Spinal cord (tissue), 10 donors: ENCODE measurements around the gene NRG3. TPM values are rescaled to one million over a fixed set of nuclear protein-coding genes. Genes with fewer than 3 reads are reported as not detected.

Source experiments
- DNase-seq, 6 donors: peaks; one replicate each; pipeline versions ENCODE4 v3.0.0 to v3.0.0-alpha.2; 2013 to 2015; ENCODE audit warnings: low spot score in 6 of 6, low read depth in 4 of 6
- H3K27ac ChIP-seq: one replicate; pipeline ENCODE4 v1.5.1; 2013; ENCODE audit warnings: low read depth, low read length, control low read depth
- H3K27me3 ChIP-seq: one replicate; pipeline ENCODE4 v1.6.1; 2013; ENCODE audit warnings: low read length; ENCODE audit not compliant: control insufficient read depth, insufficient read depth
- H3K36me3 ChIP-seq: one replicate; pipeline ENCODE4 v1.6.1; 2013; ENCODE audit warnings: low read length; ENCODE audit not compliant: control insufficient read depth, insufficient read depth
- H3K4me1 ChIP-seq: one replicate; pipeline ENCODE4 v1.6.1; 2013; ENCODE audit warnings: low read length; ENCODE audit not compliant: control insufficient read depth, insufficient read depth
- H3K4me3 ChIP-seq: one replicate; pipeline ENCODE4 v1.5.1; 2013; ENCODE audit warnings: low read depth, low read length, control low read depth
- H3K9me3 ChIP-seq: one replicate; pipeline ENCODE4 v1.6.1; 2013; ENCODE audit warnings: low read length; ENCODE audit not compliant: control insufficient read depth, insufficient read depth
- WGBS: methylation state at CpG from one replicate; pipeline ENCODE4 v1.1.5; 2013; ENCODE audit warnings: missing lambda C conversion rate; ENCODE audit not compliant: insufficient coverage; 5-methylcytosine and 5-hydroxymethylcytosine counted together
- polyA plus RNA-seq, 2 donors: library from polyadenylated mRNA; unstranded; fragments of 120-200 nt; gene quantifications; one replicate each; pipeline ENCODE4 v1.2.1, GENCODE V29; 2013; ENCODE audit not compliant: insufficient read length in 2 of 2
- total RNA-seq, 2 donors: library from RNA; depleted of rRNA in 1 of 2; stranded (reverse); fragments of 120-200 nt in 1 of 2; fragments of >200 nt in 1 of 2; gene quantifications; one replicate each; pipeline versions ENCODE4 v1.2.3 to v1.2.4, GENCODE V29; 2013 to 2014
- donor health status: healthy.

The NRG3 gene
- total and polyA plus RNA-seq, 4 donors = 10.2 to 53.9 (median 33.6) TPM

DNA sequence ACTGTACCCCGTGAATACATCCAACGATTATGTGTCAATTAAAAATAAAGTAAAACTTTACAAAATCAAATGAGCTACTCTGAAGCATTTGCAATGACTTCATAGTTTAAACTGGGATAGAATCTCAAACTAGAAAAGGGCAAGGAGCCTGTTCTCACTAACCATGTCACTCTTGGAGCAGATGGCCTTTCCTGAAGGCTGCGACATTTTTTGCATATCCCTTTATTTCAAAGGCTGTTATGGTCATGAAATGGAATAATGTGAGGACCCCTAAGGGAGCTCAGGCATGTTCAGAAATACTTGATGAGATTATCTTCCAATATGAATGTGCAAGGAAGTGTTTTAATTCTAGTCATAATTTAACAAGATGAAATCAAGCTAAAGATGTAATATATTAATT lies 679.4 kb downstream of the NRG3 start:
- Histone ChIP-seq H3K4me1 (no peaks in the 10 kb centered on the region), H3K27me3 (no peaks in the 10 kb centered on the region), H3K9me3 (no peaks in the 10 kb centered on the region), H3K36me3 (no peaks in the 10 kb centered on the region), H3K27ac (no peak overlapping the region), H3K4me3 (no peak overlapping the region)
- DNase-seq = peak in 1 of 6 donors; percentile 25
- no CpG with 5 or more reads among the region's 3 CpGs for WGBS

DNA sequence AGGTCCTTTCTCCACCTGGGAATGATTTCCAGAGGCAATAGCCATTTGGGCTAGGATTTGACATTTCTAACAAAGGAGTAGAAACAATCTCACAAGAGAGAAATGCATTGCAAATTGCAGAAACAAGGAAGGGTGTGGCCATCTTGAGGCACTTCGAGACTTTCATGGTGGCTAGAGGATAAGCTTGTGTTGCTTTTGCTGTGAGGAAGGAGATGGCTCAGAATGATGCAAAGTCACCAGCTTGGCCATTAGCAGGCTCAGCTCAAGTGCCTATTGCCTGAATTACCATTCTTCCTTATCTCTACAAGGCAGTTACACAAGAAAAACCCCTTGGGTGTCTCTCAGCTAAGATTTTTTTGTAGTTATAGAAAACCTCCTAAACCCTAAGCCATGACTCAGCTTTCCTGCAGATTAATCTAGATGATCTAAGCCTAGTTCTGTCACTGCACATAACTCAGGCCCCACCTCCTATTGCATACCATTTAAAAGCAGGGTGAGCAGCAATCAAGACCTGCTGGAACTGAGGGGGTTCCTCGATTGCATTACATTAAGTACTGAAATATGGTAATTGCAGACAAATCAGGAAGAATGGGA lies 683.1 kb downstream of the NRG3 start:
- no peak for DNase-seq
- no peaks in the 10 kb centered on the region for H3K9me3 ChIP-seq
- 83% methylated on average over 1 of the region's 2 CpGs for WGBS
- H3K27ac ChIP-seq = no peak overlapping the region
- H3K4me1 ChIP-seq = no peaks in the 10 kb centered on the region
- no peak overlapping the region for H3K4me3 ChIP-seq
- no peaks in the 10 kb centered on the region for H3K36me3 ChIP-seq
- H3K27me3 ChIP-seq = no peaks in the 10 kb centered on the region

- Histone ChIP-seq H3K27me3 (no peaks in the 10 kb centered on the region), H3K36me3 (no peaks in the 10 kb centered on the region), H3K4me1 (no peaks in the 10 kb centered on the region), H3K27ac (no peak overlapping the region), H3K4me3 (no peak overlapping the region), H3K9me3 (no peaks in the 10 kb centered on the region)
- 77% methylated on average over 2 of the region's 7 CpGs for WGBS
- DNase-seq = no peak
Observed at GRCh38 chr10:82564353-82565196, 689.6 kb downstream of the NRG3 start.

DNA sequence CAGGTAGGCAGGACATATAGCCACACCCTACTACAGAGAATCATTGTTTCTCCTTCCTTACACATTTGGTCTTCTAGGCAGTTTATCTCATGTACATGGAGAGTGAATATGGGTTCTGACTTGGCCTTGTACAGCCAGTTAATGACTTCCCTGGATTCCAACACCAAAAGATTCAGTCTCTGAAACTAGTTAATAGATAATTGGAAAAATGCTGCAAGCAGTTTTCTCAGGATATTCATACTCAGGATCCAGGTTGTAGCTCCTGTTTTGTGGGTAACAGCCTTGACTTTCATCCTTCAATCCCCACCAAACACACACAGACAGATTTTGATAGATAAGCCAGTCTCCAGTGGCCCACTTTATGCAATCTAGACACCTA lies 690.2 kb downstream of the NRG3 start:
- Histone ChIP-seq H3K36me3 (no peaks in the 10 kb centered on the region), H3K27ac (no peak overlapping the region), H3K9me3 (no peaks in the 10 kb centered on the region), H3K4me1 (no peaks in the 10 kb centered on the region), H3K27me3 (no peaks in the 10 kb centered on the region), H3K4me3 (no peak overlapping the region)
- no peak for DNase-seq

- H3K36me3 ChIP-seq = no peaks in the 10 kb centered on the region
- no peak overlapping the region for H3K27ac ChIP-seq
- 29% methylated on average over 1 of the region's 1 CpG for WGBS
- H3K4me3 ChIP-seq = no peak overlapping the region
- DNase-seq = peak in 2 of 6 donors; percentile 77 to 90
- no peaks in the 10 kb centered on the region for H3K9me3 ChIP-seq
- no peaks in the 10 kb centered on the region for H3K27me3 ChIP-seq
- no peaks in the 10 kb centered on the region for H3K4me1 ChIP-seq
Observed at GRCh38 chr10:82572744-82573143, 697.8 kb downstream of the NRG3 start.

DNA sequence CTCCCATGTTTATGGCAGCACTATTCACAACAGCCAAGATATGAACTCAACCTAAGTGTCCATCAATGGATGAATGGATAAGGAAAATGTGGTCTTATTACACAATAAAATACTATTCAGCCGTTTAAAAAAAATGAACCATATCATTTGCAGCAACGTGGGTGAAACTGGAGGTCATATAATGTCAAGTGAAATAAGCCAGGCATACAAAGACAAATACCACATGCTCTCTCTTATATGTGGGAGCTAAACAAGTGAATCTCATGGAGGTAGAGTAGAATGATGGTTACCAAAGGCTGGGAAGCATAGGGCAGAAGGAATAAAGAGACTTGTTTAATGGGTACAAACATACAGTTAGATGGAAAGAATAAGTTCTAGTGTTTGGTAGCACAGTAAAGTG lies 699.1 kb downstream of the NRG3 start:
- H3K4me3 ChIP-seq = no peak overlapping the region
- no peak overlapping the region for H3K27ac ChIP-seq
- no CpG with 5 or more reads among the region's 2 CpGs for WGBS
- H3K27me3 ChIP-seq = no peaks in the 10 kb centered on the region
- H3K36me3 ChIP-seq = no peaks in the 10 kb centered on the region
- no peaks in the 10 kb centered on the region for H3K9me3 ChIP-seq
- H3K4me1 ChIP-seq = no peaks in the 10 kb centered on the region
- no peak for DNase-seq

DNA sequence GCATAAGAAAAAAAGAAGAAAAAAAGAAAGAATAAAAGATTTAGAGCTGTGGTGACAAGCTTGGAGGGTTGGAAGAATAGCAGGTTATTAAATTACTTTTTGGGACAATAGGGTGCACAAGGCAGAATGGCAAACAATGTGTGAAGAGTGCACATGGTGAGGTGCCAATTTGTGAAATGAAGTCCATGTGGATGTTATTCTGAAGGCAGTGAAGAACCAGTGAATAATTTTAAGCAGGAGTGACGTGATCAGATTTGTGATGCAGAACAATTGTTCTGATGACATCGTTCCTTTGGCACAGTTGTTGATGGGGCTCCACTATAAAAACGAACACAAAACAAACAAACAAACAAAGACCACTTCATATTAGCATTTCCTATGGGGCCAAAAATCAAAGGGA lies 700.3 kb downstream of the NRG3 start:
- Histone ChIP-seq H3K36me3 (no peaks in the 10 kb centered on the region), H3K27me3 (no peaks in the 10 kb centered on the region), H3K4me1 (no peaks in the 10 kb centered on the region), H3K4me3 (no peak overlapping the region), H3K9me3 (no peaks in the 10 kb centered on the region), H3K27ac (no peak overlapping the region)
- no CpG with 5 or more reads among the region's 3 CpGs for WGBS
- no peak for DNase-seq

- DNase-seq = no peak
- Histone ChIP-seq H3K4me3 (no peak overlapping the region), H3K4me1 (no peaks in the 10 kb centered on the region), H3K27me3 (no peaks in the 10 kb centered on the region), H3K27ac (no peak overlapping the region), H3K9me3 (no peaks in the 10 kb centered on the region), H3K36me3 (no peaks in the 10 kb centered on the region)
Observed at GRCh38 chr10:82576093-82576492, 701.1 kb downstream of the NRG3 start.

DNA sequence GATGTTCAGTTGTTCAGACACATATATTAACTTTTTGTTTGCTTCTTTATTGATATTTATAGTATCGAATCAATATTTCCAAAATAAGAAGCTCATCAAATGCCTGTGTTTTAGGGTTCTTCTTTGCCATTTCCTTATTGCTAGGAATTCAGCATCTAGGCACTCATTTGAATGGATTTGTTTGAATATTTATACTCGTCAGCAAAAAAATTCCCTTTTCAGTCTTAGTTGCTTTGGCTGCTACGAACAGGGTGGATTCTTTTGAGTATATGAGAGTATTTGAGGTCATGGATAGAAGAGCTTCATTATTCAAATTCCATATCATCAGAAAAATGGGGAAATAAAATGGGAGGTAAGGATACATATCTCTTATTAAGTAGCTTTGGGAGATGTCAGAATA lies 706.9 kb downstream of the NRG3 start:
- no peak overlapping the region for H3K4me3 ChIP-seq
- H3K9me3 ChIP-seq = no peaks in the 10 kb centered on the region
- no CpG with 5 or more reads among the region's 3 CpGs for WGBS
- H3K36me3 ChIP-seq = no peaks in the 10 kb centered on the region
- H3K27me3 ChIP-seq = no peaks in the 10 kb centered on the region
- H3K4me1 ChIP-seq = no peaks in the 10 kb centered on the region
- no peak overlapping the region for H3K27ac ChIP-seq
- DNase-seq = no peak

GRCh38 chr10:82591421-82591820 lies 716.4 kb downstream of the NRG3 start:
- Histone ChIP-seq H3K27me3 (no peaks in the 10 kb centered on the region), H3K9me3 (no peaks in the 10 kb centered on the region), H3K4me1 (no peaks in the 10 kb centered on the region), H3K4me3 (no peak overlapping the region), H3K27ac (no peak overlapping the region), H3K36me3 (no peaks in the 10 kb centered on the region)
- WGBS = no CpG with 5 or more reads among the region's 2 CpGs
- no peak for DNase-seq
